ENCODE data around the gene IL2RA.

- no peak for TF ChIP-seq CTCF (IDR thresholded peaks at IDR 0.05)
- TF ChIP-seq POLR2A (IDR thresholded peaks at IDR 0.05), result no peak
Measured at GRCh38 chr10:6006991-6007390, 55.2 kb downstream of the IL2RA start.

All from Peyer's patch (tissue), 4 donors.